Activated T-helper 17 cell treated with anti-CD3 and anti-CD28 coated beads, Interleukin-2, amount 50 U/mL, for 72 hours (primary cell): ENCODE data around the gene AKAP14. TPM values are rescaled to one million over a fixed set of nuclear protein-coding genes. Genes with fewer than 3 reads are reported as not detected.
"Not testable (repeated sequence)": the region's sequence is repeated elsewhere in the genome, so short reads cannot be mapped to it uniquely, and the experiment has no call there.

Experiments used
- ATAC-seq: fragments of 150-1000 bp; cut with Tn5 transposase; replicated peaks from 2 replicates; pipeline ENCODE4 v1.10.0; 2021; ENCODE audit warnings: mild to moderate bottlenecking, moderate library complexity
- H3K27ac Mint-ChIP-seq: one replicate; pipeline ENCODE4 v1.8.0; 2022; ENCODE audit warnings: mixed read lengths
- H3K27me3 Mint-ChIP-seq: one replicate; pipeline ENCODE4 v1.8.0; 2022; ENCODE audit warnings: mixed read lengths
- H3K36me3 Mint-ChIP-seq: one replicate; pipeline ENCODE4 v1.8.0; 2022; ENCODE audit warnings: low read depth, mild to moderate bottlenecking, mixed read lengths
- H3K4me1 Mint-ChIP-seq: one replicate; pipeline ENCODE4 v1.8.0; 2022; ENCODE audit warnings: mixed read lengths
- H3K4me3 Mint-ChIP-seq: one replicate; pipeline ENCODE4 v1.8.0; 2022; ENCODE audit warnings: mild to moderate bottlenecking, mixed read lengths
- H3K9me3 Mint-ChIP-seq: one replicate; pipeline ENCODE4 v1.8.0; 2022; ENCODE audit warnings: mixed read lengths
- total RNA-seq, 2 donors: library from RNA; stranded (reverse); gene quantifications; one replicate each; pipeline ENCODE4 v1.2.3, GENCODE V29; 2022

The AKAP14 gene
- total RNA-seq, 2 donors from 2014 or later = not detected

DNA sequence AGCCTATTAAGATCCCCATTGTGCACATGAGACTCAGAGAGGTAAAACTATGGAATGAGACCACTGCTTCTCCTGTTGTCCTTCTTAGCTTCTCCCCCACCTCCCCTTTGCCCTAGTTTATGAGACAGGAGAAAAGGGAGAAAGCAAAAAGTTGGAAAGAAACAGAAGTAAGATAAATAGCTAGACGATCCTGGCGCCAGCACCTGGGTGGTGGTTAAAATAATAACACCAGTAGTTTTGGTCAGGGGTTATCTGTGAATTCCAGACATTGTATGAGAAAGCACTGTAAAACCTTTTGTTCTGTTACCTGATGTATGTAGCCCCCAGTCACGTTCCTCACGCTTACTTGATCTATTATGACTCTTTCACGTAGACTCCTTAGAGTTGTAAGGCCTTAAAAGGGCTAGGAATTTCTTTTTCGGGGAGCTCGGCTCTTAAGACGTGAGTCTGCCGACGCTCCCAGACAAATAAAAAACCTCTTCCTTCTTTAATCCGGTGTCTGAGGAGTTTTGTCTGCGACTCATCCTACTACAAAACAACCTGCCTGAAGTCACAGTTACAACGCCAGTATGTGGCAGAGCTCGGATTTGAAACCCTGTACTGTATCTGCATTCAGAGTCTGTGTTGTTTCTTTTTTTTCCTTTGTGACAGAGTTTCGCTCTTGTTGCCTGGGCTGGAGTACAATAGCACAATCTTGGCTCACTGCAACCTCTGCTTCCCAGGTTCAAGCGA is 3.6 kb upstream of the AKAP14 start:
- ATAC-seq, H3K9me3 Mint-ChIP-seq, H3K4me3 Mint-ChIP-seq, H3K27ac Mint-ChIP-seq, H3K27me3 Mint-ChIP-seq, H3K4me1 Mint-ChIP-seq, H3K36me3 Mint-ChIP-seq: not testable (repeated sequence)

DNA sequence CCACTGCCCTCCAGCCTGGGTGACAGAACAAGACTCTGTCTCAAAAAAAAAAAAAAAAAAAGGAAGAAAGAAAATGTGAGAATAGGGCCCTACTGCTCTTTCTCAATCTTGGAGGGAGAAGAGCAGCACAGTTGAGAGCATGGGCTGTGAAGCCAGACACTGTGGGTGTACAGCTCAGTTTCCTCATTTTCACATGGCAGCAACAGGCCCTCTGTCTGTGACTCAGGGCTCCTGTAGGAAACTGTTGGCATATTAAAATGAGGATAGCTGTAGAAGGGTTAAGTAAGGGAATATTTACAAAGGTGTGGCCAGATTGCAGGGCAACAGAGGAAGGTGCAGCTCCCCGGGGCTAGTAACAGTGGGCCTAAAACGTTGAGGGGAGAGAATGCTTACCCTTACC is 3.4 kb downstream of the AKAP14 start:
- no peaks in the 10 kb centered on the region for H3K36me3 Mint-ChIP-seq
- no peaks in the 10 kb centered on the region for H3K27me3 Mint-ChIP-seq
- H3K9me3 Mint-ChIP-seq = no peaks in the 10 kb centered on the region
- no peak overlapping the region for H3K27ac Mint-ChIP-seq
- ATAC-seq = no peak
- H3K4me1 Mint-ChIP-seq = peaks cover 5% of the 10 kb centered on the region
- no peak overlapping the region for H3K4me3 Mint-ChIP-seq

DNA sequence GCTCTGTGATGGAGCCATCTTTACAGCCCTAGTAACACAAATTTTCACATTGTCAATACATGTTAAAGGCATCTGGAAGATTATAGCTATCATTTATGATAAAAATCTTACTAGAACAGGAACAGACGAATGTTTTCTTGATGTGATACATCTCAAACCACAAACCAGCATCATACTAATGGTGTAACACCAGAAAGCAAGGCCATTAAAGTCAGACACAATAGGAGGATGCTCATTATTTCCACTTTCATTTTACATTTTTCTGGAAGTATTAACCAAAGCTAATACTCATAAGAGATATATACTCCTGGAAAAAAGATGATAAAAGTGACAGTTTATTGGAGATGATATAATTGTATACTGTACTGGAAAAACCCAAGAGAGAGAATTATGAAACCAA is 5.3 kb downstream of the AKAP14 start:
- no peak overlapping the region for H3K27ac Mint-ChIP-seq

DNA sequence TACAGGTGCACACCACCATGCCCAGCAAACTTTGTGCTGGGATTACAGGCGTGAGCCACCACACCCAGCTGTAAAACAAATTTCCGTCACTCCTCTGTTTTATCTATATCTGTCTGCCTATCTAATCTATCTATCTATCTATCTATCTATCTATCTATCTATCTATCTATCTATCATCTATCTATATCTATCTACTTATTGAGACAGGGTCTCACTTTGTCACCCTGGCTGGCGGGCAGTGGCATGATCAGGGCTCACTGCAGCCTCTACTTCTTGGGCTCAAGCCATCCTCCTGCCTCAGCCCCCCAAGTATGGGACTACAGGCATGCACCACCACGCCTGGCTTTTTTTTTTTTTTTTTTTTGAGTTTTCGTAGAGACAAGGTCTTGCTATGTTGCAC is 20.6 kb downstream of the AKAP14 start:
- H3K36me3 Mint-ChIP-seq = no peaks in the 10 kb centered on the region
- H3K4me3 Mint-ChIP-seq = no peak overlapping the region
- H3K27me3 Mint-ChIP-seq = no peaks in the 10 kb centered on the region
- H3K9me3 Mint-ChIP-seq = no peaks in the 10 kb centered on the region
- ATAC-seq = no peak
- H3K27ac Mint-ChIP-seq = no peak overlapping the region
- H3K4me1 Mint-ChIP-seq = no peaks in the 10 kb centered on the region

More for the DNA sequence above, 5.3 kb downstream of the AKAP14 start:
- Mint-ChIP-seq H3K9me3 (no peaks in the 10 kb centered on the region), H3K36me3 (no peaks in the 10 kb centered on the region), H3K4me3 (no peak overlapping the region), H3K4me1 (peaks cover 5% of the 10 kb centered on the region), H3K27me3 (no peaks in the 10 kb centered on the region)
- ATAC-seq = no peak

DNA sequence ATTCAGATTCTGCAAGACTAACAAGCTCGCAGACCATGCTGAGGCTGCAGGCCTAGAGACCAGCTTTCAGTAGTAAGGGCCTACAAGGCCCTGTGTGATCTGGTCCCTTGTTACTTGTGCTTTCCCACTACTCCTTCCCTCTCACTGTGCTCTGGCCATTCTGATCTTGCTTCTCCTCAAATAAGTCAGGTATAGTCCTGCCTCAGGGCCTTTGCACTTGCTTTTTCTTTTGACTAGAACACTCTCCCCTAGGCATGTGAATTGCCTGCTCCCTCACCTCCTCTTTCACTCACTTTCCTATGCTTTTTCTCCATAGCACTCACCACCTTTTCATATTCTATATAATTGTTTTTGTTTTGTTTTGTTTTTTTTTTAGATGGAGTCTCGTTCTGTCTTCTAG is 22.2 kb downstream of the AKAP14 start:
- Mint-ChIP-seq H3K9me3 (no peaks in the 10 kb centered on the region), H3K27ac (no peak overlapping the region), H3K27me3 (no peaks in the 10 kb centered on the region), H3K4me1 (no peaks in the 10 kb centered on the region), H3K36me3 (no peaks in the 10 kb centered on the region), H3K4me3 (no peak overlapping the region)
- ATAC-seq = no peak

DNA sequence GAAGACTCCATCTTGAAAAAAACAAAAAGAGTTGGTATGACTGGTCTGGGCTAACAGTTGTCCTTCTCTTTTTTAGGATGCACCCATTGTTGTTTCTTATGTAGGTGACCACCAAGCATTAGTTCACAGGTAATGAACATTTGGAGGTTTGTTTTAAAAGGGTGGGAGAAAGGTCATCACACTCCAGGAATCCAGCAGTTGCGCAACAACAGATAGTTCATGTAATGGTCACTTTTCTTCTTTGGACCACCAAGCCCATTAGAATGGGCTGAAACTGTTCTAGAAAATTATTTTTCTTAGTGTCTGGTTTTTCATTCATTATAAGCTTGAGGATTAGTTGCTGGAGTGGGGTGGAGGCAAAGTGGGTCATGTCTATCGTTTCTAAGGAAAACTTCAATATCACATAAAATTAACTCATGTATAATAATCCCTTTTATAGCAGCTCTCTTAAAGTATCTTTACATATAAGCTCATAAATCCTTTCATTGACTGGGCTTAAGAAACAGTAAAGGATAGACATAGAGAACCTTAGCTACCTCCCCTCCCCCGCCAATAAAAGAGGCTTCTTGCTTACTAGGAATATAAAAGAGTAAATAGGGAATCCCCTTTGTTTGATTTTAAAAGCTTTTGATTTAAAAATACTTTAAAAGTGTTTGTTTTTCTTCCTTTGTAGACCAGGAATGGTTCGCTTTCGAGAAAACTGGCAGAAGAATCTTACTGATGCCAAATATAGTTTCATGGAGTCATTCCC is 24.3 kb downstream of the AKAP14 start:
- no peak for ATAC-seq
- Mint-ChIP-seq H3K4me3 (no peak overlapping the region), H3K4me1 (no peaks in the 10 kb centered on the region), H3K36me3 (peaks cover 9% of the 10 kb centered on the region), H3K27ac (no peak overlapping the region), H3K27me3 (no peaks in the 10 kb centered on the region), H3K9me3 (no peaks in the 10 kb centered on the region)

DNA sequence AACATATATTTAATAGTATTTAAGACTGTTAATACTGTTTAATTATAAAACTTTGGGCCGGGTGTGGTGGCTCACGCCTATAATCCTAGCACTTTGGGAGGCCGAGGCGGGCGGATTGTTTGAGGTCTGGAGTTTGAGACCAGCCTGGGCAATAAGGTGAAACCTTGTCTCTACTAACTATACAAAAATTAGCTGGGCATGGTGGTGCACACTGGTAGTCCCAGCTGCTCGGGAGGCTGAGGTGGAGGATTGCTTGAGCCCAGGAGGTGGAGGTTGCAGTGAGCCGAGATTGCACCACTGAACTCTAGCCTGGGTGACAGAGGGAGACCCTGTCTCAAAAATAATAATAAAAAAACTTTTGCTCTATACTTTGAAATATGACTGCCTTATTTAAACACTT is 26.7 kb downstream of the AKAP14 start:
- not testable (repeated sequence) for H3K4me1 Mint-ChIP-seq, H3K27ac Mint-ChIP-seq, H3K9me3 Mint-ChIP-seq, ATAC-seq, H3K4me3 Mint-ChIP-seq, H3K27me3 Mint-ChIP-seq
- peaks cover 22% of the 10 kb centered on the region for H3K36me3 Mint-ChIP-seq

DNA sequence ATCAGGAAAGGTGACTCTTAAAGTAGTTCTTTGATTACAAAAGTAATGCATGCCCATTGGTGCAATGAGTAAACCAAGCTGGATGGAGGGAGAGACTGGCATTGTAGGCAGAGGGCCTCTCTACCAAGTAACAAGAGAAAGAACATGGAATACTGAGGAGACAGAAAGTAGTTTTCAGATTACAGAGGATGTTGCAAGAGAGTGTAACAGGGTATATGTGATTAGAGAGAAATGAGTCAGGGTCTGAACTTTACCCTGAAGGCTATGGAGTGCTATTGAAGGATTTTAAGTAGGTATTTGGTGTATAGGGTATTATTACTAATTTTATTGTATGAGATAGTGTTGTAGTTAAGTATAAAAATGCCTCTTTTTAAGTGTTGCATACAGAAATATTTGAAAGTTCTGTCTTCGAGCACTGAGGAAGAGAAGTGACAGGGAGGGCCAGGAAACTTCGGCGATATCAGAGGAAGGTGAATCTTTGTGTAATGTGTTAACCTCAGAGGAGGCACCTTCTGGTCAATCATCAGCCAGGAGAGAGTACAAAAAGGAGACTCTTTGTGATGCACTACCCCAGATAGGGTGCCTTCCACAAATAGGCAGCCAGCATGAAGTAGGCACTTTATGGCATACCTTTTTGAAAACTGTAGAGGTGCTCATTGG is 39.7 kb downstream of the AKAP14 start:
- Mint-ChIP-seq H3K36me3 (peaks cover 73% of the 10 kb centered on the region), H3K4me1 (no peaks in the 10 kb centered on the region), H3K27ac (no peak overlapping the region), H3K27me3 (no peaks in the 10 kb centered on the region), H3K4me3 (no peak overlapping the region), H3K9me3 (no peaks in the 10 kb centered on the region)
- no peak for ATAC-seq

DNA sequence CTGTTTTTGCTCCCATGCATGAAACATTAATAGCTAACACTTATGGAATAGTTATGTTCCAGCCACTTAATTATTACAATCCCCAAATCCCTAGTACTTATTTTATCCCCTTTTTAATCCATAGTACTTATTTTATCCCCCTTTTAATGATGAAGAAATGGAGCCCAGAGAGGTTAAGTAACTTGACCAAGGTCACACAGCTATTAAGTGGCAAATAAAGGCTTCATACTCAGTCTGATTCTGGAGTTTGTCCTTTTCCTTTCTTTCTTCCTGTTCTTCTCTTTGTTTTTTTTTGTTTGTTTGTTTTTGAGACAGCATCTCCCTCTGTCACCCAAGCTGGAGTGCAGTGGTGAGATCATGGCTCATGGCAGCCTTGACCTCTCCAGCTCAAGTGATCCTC is 45.6 kb downstream of the AKAP14 start:
- ATAC-seq = no peak

DNA sequence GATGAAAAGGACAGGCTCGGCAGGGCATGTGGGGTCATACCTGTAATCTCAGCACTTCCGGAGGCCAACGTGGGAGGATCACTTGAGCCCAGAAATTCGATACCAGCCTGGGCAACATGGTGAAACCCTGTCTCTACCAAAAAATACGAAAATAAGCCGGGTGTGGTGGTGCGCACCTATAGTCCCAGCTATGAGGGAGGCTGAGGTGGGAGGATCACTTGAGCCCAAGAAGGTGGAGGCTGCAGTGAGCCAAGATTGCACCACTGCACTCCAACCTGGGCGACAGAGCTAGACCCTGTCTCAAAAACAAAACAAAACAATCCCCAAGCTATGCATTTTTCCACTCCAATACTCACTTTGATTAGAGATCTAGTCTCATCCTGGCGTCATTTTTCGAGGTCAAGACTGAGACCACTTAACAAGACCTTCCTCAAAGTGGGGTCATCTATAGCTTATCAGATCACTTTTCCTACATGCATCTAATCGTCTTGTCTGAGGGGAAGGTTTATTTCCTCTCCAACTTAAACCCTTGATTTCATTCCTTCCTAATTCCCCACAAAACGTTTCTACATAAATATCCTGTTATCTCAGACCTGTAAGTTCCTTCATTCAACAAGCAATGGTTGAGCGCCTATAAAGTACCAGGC is 46.6 kb downstream of the AKAP14 start:
- Mint-ChIP-seq H3K9me3 (no peaks in the 10 kb centered on the region), H3K36me3 (peaks cover 28% of the 10 kb centered on the region), H3K27me3 (no peaks in the 10 kb centered on the region), H3K4me1 (no peaks in the 10 kb centered on the region), H3K27ac (peak overlapping the region; percentile 97), H3K4me3 (peak overlapping the region; percentile 96)
- no peak for ATAC-seq

More for the DNA sequence above, 45.6 kb downstream of the AKAP14 start:
- H3K9me3 Mint-ChIP-seq = no peaks in the 10 kb centered on the region
- peak overlapping the region; percentile 17 for H3K27ac Mint-ChIP-seq
- no peaks in the 10 kb centered on the region for H3K4me1 Mint-ChIP-seq
- H3K27me3 Mint-ChIP-seq = no peaks in the 10 kb centered on the region
- H3K4me3 Mint-ChIP-seq = peak overlapping the region; percentile 96
- H3K36me3 Mint-ChIP-seq = peaks cover 36% of the 10 kb centered on the region

DNA sequence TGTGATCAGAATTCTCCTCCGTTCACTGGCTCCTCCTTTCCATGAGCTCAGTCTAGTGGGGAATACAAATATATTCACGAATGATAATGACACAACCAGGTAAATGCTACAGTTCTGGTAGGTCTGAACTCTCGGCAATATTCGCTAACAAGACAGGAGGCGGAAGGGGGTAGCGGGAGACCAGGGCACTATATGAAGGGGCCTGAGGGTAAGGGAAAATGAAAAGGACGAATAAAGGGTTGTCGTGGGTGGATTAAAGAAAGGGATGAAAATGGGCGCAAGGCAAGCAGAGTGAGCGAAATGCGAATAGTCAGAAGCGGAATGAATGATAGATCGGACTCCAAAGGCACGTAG is 47.1 kb downstream of the AKAP14 start:
- H3K27ac Mint-ChIP-seq = peak overlapping the region; percentile 97
- ATAC-seq = no peak
- H3K4me3 Mint-ChIP-seq = peak overlapping the region; percentile 96
- no peaks in the 10 kb centered on the region for H3K9me3 Mint-ChIP-seq
- no peaks in the 10 kb centered on the region for H3K4me1 Mint-ChIP-seq
- peaks cover 25% of the 10 kb centered on the region for H3K36me3 Mint-ChIP-seq
- no peaks in the 10 kb centered on the region for H3K27me3 Mint-ChIP-seq

DNA sequence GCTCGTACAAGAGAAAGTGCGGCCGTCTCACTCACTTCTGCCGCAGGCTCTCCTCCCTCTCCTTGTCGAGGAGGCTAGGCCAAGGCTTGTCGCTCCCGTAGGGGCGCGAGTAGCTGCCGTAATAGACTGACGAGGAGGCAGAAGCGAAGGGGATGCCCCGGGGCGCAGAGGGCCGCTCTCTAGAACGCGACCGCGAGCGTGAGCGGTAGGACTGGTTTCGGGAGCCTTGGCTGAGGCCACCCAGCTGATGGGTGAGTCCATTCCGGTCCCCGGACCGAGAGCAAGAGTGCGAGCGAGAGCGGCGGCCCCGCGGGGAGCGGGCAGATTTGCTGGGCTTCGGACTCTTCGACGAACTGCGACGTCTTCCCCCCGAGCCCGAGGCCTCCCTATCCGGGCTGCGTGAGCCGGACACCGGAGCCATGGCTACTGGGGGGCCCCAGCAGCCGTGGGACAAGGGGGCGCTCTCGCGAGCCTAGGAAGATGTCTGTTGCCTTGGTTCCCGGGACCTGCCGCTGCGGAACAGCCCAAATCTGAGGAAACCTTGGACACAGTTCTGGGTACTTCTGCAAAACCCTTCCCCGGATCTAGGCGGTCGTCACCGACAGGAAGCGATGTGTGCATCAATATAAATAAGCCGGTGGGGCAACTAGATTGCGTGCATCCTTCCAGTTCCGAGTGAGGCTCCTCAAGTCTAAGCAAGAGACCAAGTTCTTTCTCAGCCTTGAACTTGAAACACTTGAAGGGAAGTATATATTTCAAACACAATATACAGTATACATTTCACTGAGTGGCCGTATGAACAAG is 47.7 kb downstream of the AKAP14 start, which contains the start of gene NKAP:
TSS of gene NKAP (minus strand) at position 567 of the 804 bp plus-strand sequence. CDS start at position 421, 146 bp downstream.
- H3K36me3 Mint-ChIP-seq = peaks cover 23% of the 10 kb centered on the region
- H3K27ac Mint-ChIP-seq = peak within 1 kb of the TSS; percentile 97
- H3K4me3 Mint-ChIP-seq = peak within 1 kb of the TSS; percentile 96
- no peaks in the 10 kb centered on the region for H3K9me3 Mint-ChIP-seq
- H3K4me1 Mint-ChIP-seq = no peaks in the 10 kb centered on the region
- no peaks in the 10 kb centered on the region for H3K27me3 Mint-ChIP-seq
- ATAC-seq = peak; percentile 95

DNA sequence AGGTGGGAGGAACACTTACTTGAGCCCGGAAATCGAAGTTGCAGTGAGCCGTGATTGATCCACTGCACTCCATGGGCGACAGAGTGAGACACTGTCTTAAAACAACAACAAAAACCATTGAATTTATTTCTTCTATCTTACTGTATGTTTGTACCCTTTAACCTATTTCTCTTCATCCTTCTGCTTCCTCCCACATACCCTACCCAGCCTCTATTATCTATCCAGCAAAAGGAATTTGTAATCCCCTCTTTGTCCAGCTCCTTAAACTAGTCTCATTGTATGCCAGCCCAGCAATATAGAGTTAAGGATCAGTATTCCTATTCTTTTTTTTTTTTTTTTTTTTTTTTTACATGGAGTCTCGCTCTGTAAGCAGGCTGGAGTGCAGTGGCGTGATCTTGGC is 49.8 kb downstream of the AKAP14 start:
- Mint-ChIP-seq H3K27ac (no peak overlapping the region), H3K9me3 (no peaks in the 10 kb centered on the region), H3K27me3 (no peaks in the 10 kb centered on the region), H3K4me1 (no peaks in the 10 kb centered on the region), H3K36me3 (peaks cover 20% of the 10 kb centered on the region), H3K4me3 (no peak overlapping the region)
- ATAC-seq = no peak

DNA sequence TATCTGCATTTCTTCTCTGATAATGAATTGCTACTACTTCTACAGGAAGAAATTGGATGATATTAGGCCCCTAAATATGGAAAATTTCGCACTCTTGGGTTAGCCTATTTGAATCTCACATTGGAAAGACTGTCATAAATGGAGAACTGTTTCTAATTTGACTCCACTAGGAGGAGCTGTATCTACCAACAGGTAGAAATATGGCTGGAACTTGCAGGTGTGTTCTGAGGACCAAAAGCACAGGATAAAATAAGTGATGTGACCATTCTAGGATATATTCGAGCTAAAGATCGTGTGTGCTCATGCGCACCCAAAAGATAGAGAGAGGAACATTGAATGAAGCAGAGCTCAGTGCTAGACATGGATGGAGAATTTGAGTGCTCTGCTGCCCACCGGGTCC is 52.7 kb downstream of the AKAP14 start:
- Mint-ChIP-seq H3K27ac (no peak overlapping the region), H3K36me3 (no peaks in the 10 kb centered on the region), H3K9me3 (no peaks in the 10 kb centered on the region), H3K4me3 (no peak overlapping the region), H3K4me1 (no peaks in the 10 kb centered on the region), H3K27me3 (no peaks in the 10 kb centered on the region)
- no peak for ATAC-seq
